ENCODE results near the gene ITPR2. TPM values are rescaled to one million over a fixed set of nuclear protein-coding genes. Genes with fewer than 3 reads are reported as not detected.

The ITPR2 gene
- total and polyA plus RNA-seq, 2 of the 8 experiments (the other 6 are each of a cell fraction or from before 2014, with no cell fraction given): 4.1 to 48.3 TPM

- no peak for TF ChIP-seq TBP (IDR thresholded peaks at IDR 0.05; ENCODE audit: low read depth, low read length)
These were observed 63.4 kb downstream of the ITPR2 start (continued) for GRCh38 chr12:26769611-26770010.
